K562 (cell line): Measurements from ENCODE around the gene SASH3. TPM values are rescaled to one million over a fixed set of nuclear protein-coding genes. Genes with fewer than 3 reads are reported as not detected.

Experiments
- ATAC-seq: fragments of 200-7000 bp; cut with Tn5 transposase; 3 replicates; pipeline ENCODE4 v1.9.1; 2020; ENCODE audit warnings: moderate library complexity
- BruUV-seq: library from RNA; stranded (reverse); fragments of 400-500 nt; replicated peaks from 2 replicates; lab custom pipeline; 2021; lab: Mats Ljungman, UMichigan
- CTCF ChIA-PET: fragments of 300-600 bp; formaldehyde crosslinking; extraction: SDS; loops from one replicate; lab custom pipeline; 2021; ENCODE audit warnings: low intra/inter-chr PET ratio; lab: Yijun Ruan, JAX
- POLR2A ChIA-PET: fragments of 300-600, 350-650 bp; sonication (Branson Sonifier 250); formaldehyde crosslinking; extraction: SDS; loops from one replicate; lab custom pipeline; 2021; ENCODE audit warnings: antibody characterized with exemption, inconsistent platforms; lab: Yijun Ruan, JAX
- DNase-seq, 4 experiments: peaks; one replicate each; pipeline versions ENCODE4 v3.0.0 to v3.0.0-alpha.2; 2011 to 2018; ENCODE audit warnings: low spot score in 3 of 4, mixed read lengths in 3 of 4; ENCODE audit errors: extremely low read depth in 1 of 4
- FAIRE-seq: peaks from 2 replicates; lab custom pipeline; 2011; peaks lifted over from hg19 to GRCh38; lab: Jason Lieb, UNC
- H2AFZ ChIP-seq: 2 replicates; pipeline ENCODE4 v1.6.0; 2011; ENCODE audit warnings: low read depth, low read length, control low read depth, inconsistent platforms
- H3K27ac ChIP-seq: fragments of 200-600 bp; 3 replicates; pipeline ENCODE4 v1.8.0; 2011; ENCODE audit warnings: low read depth, mild to moderate bottlenecking, control low read depth, inconsistent platforms, low read length, moderate library complexity, mixed read lengths; ENCODE audit errors: extremely low read depth
- H3K27me3 ChIP-seq, 2 experiments: fragments of 300-600 bp in 1 of 2; 2 replicates in 1 of 2; 3 replicates in 1 of 2; pipeline versions ENCODE4 v1.6.0 to v1.8.0; 2011; ENCODE audit warnings: inconsistent platforms in 2 of 2, low read length in 2 of 2, mild to moderate bottlenecking in 1 of 2, mixed read lengths in 1 of 2, moderate library complexity in 1 of 2; ENCODE audit not compliant: control insufficient read depth in 2 of 2, insufficient read depth in 2 of 2
- H3K36me3 ChIP-seq: fragments of 300-600 bp; 3 replicates; pipeline ENCODE4 v1.8.0; 2011; ENCODE audit warnings: mild to moderate bottlenecking, low read length, inconsistent platforms; ENCODE audit not compliant: control insufficient read depth, insufficient read depth
- H3K4me1 ChIP-seq, 2 experiments: fragments of 200-600 bp in 1 of 2; replicated peaks in 1 of 2; 2 replicates in 1 of 2; 3 replicates in 1 of 2; pipeline versions ENCODE4 v1.5.1 to v1.8.0; 2011; ENCODE audit warnings: inconsistent platforms in 2 of 2, low read length in 2 of 2, mild to moderate bottlenecking in 1 of 2, mixed read lengths in 1 of 2, moderate library complexity in 1 of 2; ENCODE audit not compliant: control insufficient read depth in 2 of 2, insufficient read depth in 2 of 2
- H3K4me2 ChIP-seq: 2 replicates; pipeline ENCODE4 v1.6.1; 2011; ENCODE audit warnings: low read length, control low read depth, inconsistent platforms, mixed read lengths; ENCODE audit not compliant: insufficient read depth
- H3K4me3 ChIP-seq: fragments of 200-600 bp; sonication (generic), shearing (Covaris generic); 2 replicates; pipeline ENCODE4 v1.5.1; 2016; ENCODE audit warnings: control low read depth, inconsistent platforms
- H3K79me2 ChIP-seq: fragments of 200-600 bp; 3 replicates; pipeline ENCODE4 v1.8.0; 2011; ENCODE audit warnings: low read length, inconsistent platforms; ENCODE audit not compliant: control insufficient read depth, insufficient read depth
- H3K9ac ChIP-seq, 2 experiments: 2 replicates each; pipeline versions ENCODE4 v1.6.0 to v1.6.1; 2011; ENCODE audit warnings: low read depth in 2 of 2, low read length in 2 of 2, control low read depth in 1 of 2, inconsistent platforms in 1 of 2, mild to moderate bottlenecking in 1 of 2, mixed read lengths in 1 of 2; ENCODE audit not compliant: insufficient read depth in 1 of 2
- H3K9me1 ChIP-seq: one replicate; pipeline ENCODE4 v1.6.0; 2011; ENCODE audit warnings: inconsistent platforms, mild to moderate bottlenecking, low read length, moderate library complexity; ENCODE audit not compliant: control insufficient read depth, insufficient read depth
- H3K9me3 ChIP-seq: replicated peaks from 2 replicates; pipeline ENCODE4 v1.5.1; 2011; ENCODE audit warnings: low read depth, low read length, inconsistent platforms; ENCODE audit not compliant: control insufficient read depth, insufficient read depth
- H4K20me1 ChIP-seq: replicated peaks from 2 replicates; pipeline ENCODE4 v1.6.1; 2011; ENCODE audit warnings: low read length, inconsistent platforms, mixed read lengths; ENCODE audit not compliant: control insufficient read depth, insufficient read depth
- CTCF ChIP-seq, 3 experiments: IDR thresholded peaks in 2 of 3; conservative IDR thresholded peaks in 1 of 3; 2 replicates each; pipeline ENCODE4 v1.5.1; 2011 to 2012; ENCODE audit warnings: low read length in 3 of 3, mild to moderate bottlenecking in 3 of 3, control low read depth in 2 of 3, improper control_type of control experiment in 1 of 3, inconsistent platforms in 1 of 3, low read depth in 1 of 3, mixed read lengths in 1 of 3, moderate library complexity in 1 of 3; ENCODE audit not compliant: insufficient read depth in 2 of 3
- MTA3 ChIP-seq: fragments of 450-650 bp; formaldehyde crosslinking; IDR thresholded peaks from 2 replicates; pipeline ENCODE4 v1.6.1; 2017; ENCODE audit warnings: mild to moderate bottlenecking, borderline replicate concordance
- TFAP4 ChIP-seq: sonication (generic); formaldehyde crosslinking; IDR thresholded peaks from 2 replicates; pipeline ENCODE4 v1.8.0; 2022; ENCODE audit warnings: missing genetic modification reagents, mild to moderate bottlenecking, moderate library complexity, borderline replicate concordance
- WGBS: fragments of 100-300 bp; shearing (Covaris generic); methylation state at CpG from one replicate; pipeline ENCODE4 v1.1.6; 2016; ENCODE audit warnings: low coverage, mixed read lengths; ENCODE audit not compliant: insufficient coverage; ENCODE audit errors: missing lambda C conversion rate; 5-methylcytosine and 5-hydroxymethylcytosine counted together
- in situ Hi-C: fragments of 300-500 bp; cut with MboI; formaldehyde crosslinking; loops from 4 replicates; pipeline ENCODE4 v1.15.0; 2018; ENCODE audit warnings: inconsistent platforms, mixed read lengths
- intact Hi-C: fragments of 100-400 bp; cut with micrococcal nuclease; formaldehyde crosslinking; loops from 2 replicates; pipeline ENCODE4 v1.14.2; 2022
- polyA plus RNA-seq, 8 experiments: library from polyadenylated mRNA; depleted of rRNA in 4 of 8; stranded (reverse) in 5 of 8; unstranded in 3 of 8; fragments of >200 nt; fragmentation: Nextera tagmentation in 2 of 8; fragmentation: Illumina TruSeq in 1 of 8; extraction: Ambion mirVana in 2 of 8; extraction: Trizol in 1 of 8; gene quantifications; 2 replicates each; pipeline versions ENCODE4 v1.2.1 to v1.2.3, GENCODE V29; 2011 to 2014; ENCODE audit warnings: inconsistent platforms in 1 of 8, missing spikeins in 1 of 8
- total RNA-seq, 7 experiments: library from RNA; depleted of rRNA in 6 of 7; stranded (reverse); fragments of >200 nt in 6 of 7; fragmentation: Illumina TruSeq in 2 of 7; extraction: Trizol in 2 of 7; gene quantifications; 2 replicates each; pipeline versions ENCODE4 v1.2.1 to v1.2.3, GENCODE V29; 2011 to 2021; ENCODE audit warnings: low replicate concordance in 1 of 7

Gene SASH3
- total and polyA plus RNA-seq, 9 of the 15 experiments (the other 6 are each of a cell fraction or from before 2014, with no cell fraction given) = 0.03 to 0.72 (median 0.08) TPM

DNA sequence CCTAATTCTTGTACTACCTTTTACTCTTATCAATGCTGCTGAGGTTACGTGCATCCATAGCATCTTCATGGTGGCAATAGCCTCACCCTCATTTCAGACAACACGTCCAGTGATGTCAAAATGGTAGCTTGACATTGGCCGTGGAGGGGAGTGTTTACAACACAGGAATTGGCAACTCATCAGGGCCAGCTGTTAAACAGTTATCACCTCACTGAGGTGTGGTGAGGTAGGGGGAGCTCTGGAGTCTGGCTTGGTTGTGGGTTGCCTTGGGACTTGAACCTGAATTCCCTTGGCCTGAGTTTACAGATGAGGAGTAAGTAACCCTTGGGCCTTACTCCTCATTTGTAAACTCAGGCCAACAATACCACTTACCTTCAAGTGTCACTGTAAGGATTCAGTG is 10.4 kb downstream of the SASH3 start:
- no TSS peak for BruUV-seq
- ChIA-PET CTCF (no interaction called here), POLR2A (interaction anchor here (1.2 kb wide), 1 partner anchor 16 kb away, joined by 3 read pairs; no protein-coding TSS in a partner anchor)
- Histone ChIP-seq H3K9me3 (no peaks in the 10 kb centered on the region), H3K79me2 (no peaks in the 10 kb centered on the region), H3K9me1 (no peaks in the 10 kb centered on the region), H3K9ac (no peak overlapping the region), H3K27me3 (no peaks in the 10 kb centered on the region), H3K4me2 (no peak overlapping the region), H3K27ac (no peak overlapping the region), H3K36me3 (no peaks in the 10 kb centered on the region), H3K4me1 (peaks cover 13 to 20% of the 10 kb centered on the region in 2 experiments), H3K4me3 (no peak overlapping the region), H4K20me1 (no peaks in the 10 kb centered on the region), H2AFZ (no peak overlapping the region)
- in situ Hi-C loops = no loop called here
- DNase-seq (no peak), FAIRE-seq (no peak), ATAC-seq (peak; percentile 59)
- TF ChIP-seq TFAP4 (CRISPR knock-in tag) = 0 out of 2 replicates have a peak, but pooled peaks have one; percentile 41
- TF ChIP-seq MTA3 = no peak
- peak in 1 of 3 experiments; percentile 7; a peak in 1 of 6 replicates for TF ChIP-seq CTCF (IDR thresholded peaks at IDR 0.05 in 2 of 3, conservative IDR thresholded peaks at IDR 0.05 in 1 of 3; ENCODE audit: insufficient read depth in 2 of 3, low read depth in 1 of 3, low read length in 3 of 3)
- WGBS = 46% methylated on average over 3 of the region's 3 CpGs
- intact Hi-C loops = no loop called here
